SU-DHL-6 (cell line): ENCODE measurements around the gene CSRNP2.

Experiments
- H2AFZ ChIP-seq: fragments of 200-600 bp; sonication (generic); 2 replicates; pipeline ENCODE4 v1.6.1; 2014; ENCODE audit warnings: low read depth, mild to moderate bottlenecking, moderate library complexity, mixed read lengths, antibody characterized with exemption, low read length; ENCODE audit not compliant: severe bottlenecking
- H3F3A ChIP-seq: fragments of 200-600 bp; shearing (Covaris generic); 2 replicates; pipeline ENCODE4 v1.6.0; 2016; ENCODE audit warnings: antibody characterized with exemption, mild to moderate bottlenecking; ENCODE audit not compliant: insufficient read depth
- H3K27ac ChIP-seq: fragments of 200-600 bp; sonication (generic); 2 replicates; pipeline ENCODE4 v1.5.1; 2016; ENCODE audit warnings: low read depth, mild to moderate bottlenecking, low read length, moderate library complexity, mixed read lengths
- H3K27me3 ChIP-seq: fragments of 200-600 bp; sonication (generic), shearing (Covaris generic); 2 replicates; pipeline ENCODE4 v1.6.0; 2014; ENCODE audit warnings: mild to moderate bottlenecking, low read length
- H3K36me3 ChIP-seq: fragments of 200-600 bp; sonication (generic); 2 replicates; pipeline ENCODE4 v1.6.1; 2014; ENCODE audit warnings: mild to moderate bottlenecking, low read length, mixed read lengths
- H3K4me2 ChIP-seq: fragments of 300-600, 200-600 bp; shearing (Covaris generic), sonication (generic); 2 replicates; pipeline ENCODE4 v1.6.0; 2014; ENCODE audit warnings: low read length, low read depth, mild to moderate bottlenecking; ENCODE audit not compliant: poor library complexity, severe bottlenecking
- H3K4me3 ChIP-seq: fragments of 200-600 bp; sonication (generic); 2 replicates; pipeline ENCODE4 v1.5.1; 2014; ENCODE audit warnings: antibody characterized with exemption, low read length, mild to moderate bottlenecking, mixed read lengths; ENCODE audit not compliant: insufficient read depth, poor library complexity, severe bottlenecking
- H3K79me2 ChIP-seq: fragments of 200-600 bp; sonication (generic); 2 replicates; pipeline ENCODE4 v1.6.1; 2014; ENCODE audit warnings: mild to moderate bottlenecking, low read length, moderate library complexity; ENCODE audit not compliant: insufficient read depth
- H3K9ac ChIP-seq: fragments of 200-600 bp; sonication (generic); 2 replicates; pipeline ENCODE4 v1.7.0; 2014; ENCODE audit warnings: mild to moderate bottlenecking, low read length
- H3K9me2 ChIP-seq: fragments of 200-600 bp; sonication (generic); replicated peaks from 2 replicates; pipeline ENCODE4 v1.6.1; 2014; ENCODE audit warnings: low read length; ENCODE audit not compliant: insufficient read depth
- H3K9me3 ChIP-seq: fragments of 200-600 bp; sonication (generic); 2 replicates; pipeline ENCODE4 v1.6.1; 2014; ENCODE audit warnings: low read length, mixed read lengths; ENCODE audit not compliant: insufficient read depth
- H4K20me1 ChIP-seq: fragments of 200-600 bp; sonication (generic); 2 replicates; pipeline ENCODE4 v1.6.1; 2014; ENCODE audit warnings: low read depth, mild to moderate bottlenecking, antibody characterized with exemption, low read length, moderate library complexity, mixed read lengths
- CTCF ChIP-seq: fragments of 200-600 bp; sonication (generic); IDR thresholded peaks from one replicate; pipeline ENCODE4 v1.5.1; 2017; ENCODE audit warnings: antibody characterized with exemption, mild to moderate bottlenecking, low read length, moderate library complexity; ENCODE audit not compliant: insufficient read depth, poor library complexity, severe bottlenecking
- EZH2phosphoT487 ChIP-seq: fragments of 200-600 bp; sonication (generic), shearing (Covaris generic); conservative IDR thresholded peaks from 2 replicates; pipeline ENCODE4 v1.6.1; 2018; ENCODE audit warnings: mild to moderate bottlenecking, antibody characterized with exemption, low read length, moderate library complexity, mixed read lengths

CSRNP2 gene

GRCh38 chr12:51025836-51026638 is 57.4 kb downstream of the CSRNP2 start, which contains the start of gene SLC11A2:
SLC11A2 (minus strand) TSS chr12:51026384; CDS start chr12:51010728, 15,656 bp downstream.
- Histone ChIP-seq H3F3A (0 out of 2 replicates have a peak, but pooled peaks cover 12% of the 10 kb centered on the region), H3K4me3 (peak within 1 kb of the TSS; percentile 69), H3K9me2 (no peaks in the 10 kb centered on the region), H3K36me3 (no peaks in the 10 kb centered on the region), H4K20me1 (no peaks in the 10 kb centered on the region), H2AFZ (peak within 1 kb of the TSS; percentile 84), H3K9me3 (no peaks in the 10 kb centered on the region), H3K4me2 (peak within 1 kb of the TSS; percentile 69), H3K27ac (no peak within 1 kb of the TSS), H3K79me2 (peaks cover 35% of the 10 kb centered on the region), H3K27me3 (no peaks in the 10 kb centered on the region), H3K9ac (peak within 1 kb of the TSS; percentile 67)
- TF ChIP-seq CTCF = no peak

GRCh38 chr12:51025338-51025835 is 58.0 kb downstream of the CSRNP2 start:
- H3K4me3 ChIP-seq = peak overlapping the region; percentile 69
- no peaks in the 10 kb centered on the region for H3K9me3 ChIP-seq
- no peak for TF ChIP-seq CTCF
- TF ChIP-seq EZH2phosphoT487 = no peak
- H4K20me1 ChIP-seq = no peaks in the 10 kb centered on the region
- no peaks in the 10 kb centered on the region for H3K27me3 ChIP-seq
- H3K27ac ChIP-seq = no peak overlapping the region
- 0 out of 2 replicates have a peak, but pooled peaks cover 12% of the 10 kb centered on the region for H3F3A ChIP-seq
- no peaks in the 10 kb centered on the region for H3K9me2 ChIP-seq
- peak overlapping the region; percentile 67 for H3K9ac ChIP-seq
- H3K4me2 ChIP-seq = peak overlapping the region; percentile 69
- H3K79me2 ChIP-seq = peaks cover 35% of the 10 kb centered on the region
- peak overlapping the region; percentile 84 for H2AFZ ChIP-seq
- H3K36me3 ChIP-seq = no peaks in the 10 kb centered on the region

- Histone ChIP-seq H4K20me1 (no peaks in the 10 kb centered on the region), H3K79me2 (peaks cover 47% of the 10 kb centered on the region), H3K36me3 (no peaks in the 10 kb centered on the region), H3K9ac (no peak overlapping the region), H3K4me3 (no peak overlapping the region), H3K27me3 (no peaks in the 10 kb centered on the region), H3F3A (0 out of 2 replicates have a peak, but pooled peaks cover 12% of the 10 kb centered on the region), H3K9me2 (no peaks in the 10 kb centered on the region), H3K9me3 (no peaks in the 10 kb centered on the region), H3K4me2 (no peak overlapping the region), H3K27ac (no peak overlapping the region), H2AFZ (no peak overlapping the region)
- TF ChIP-seq CTCF = no peak
- no peak for TF ChIP-seq EZH2phosphoT487
Observed at GRCh38 chr12:51023625-51024382, 59.6 kb downstream of the CSRNP2 start.
